ENCODE data around the gene NR0B2.
A peak's percentile ranks its signal among the peaks of the same experiment; 100 is the strongest.
"Not testable (repeated sequence)": the region's sequence is repeated elsewhere in the genome, so short reads cannot be mapped to it uniquely, and the experiment has no call there.

The NR0B2 gene

DNA sequence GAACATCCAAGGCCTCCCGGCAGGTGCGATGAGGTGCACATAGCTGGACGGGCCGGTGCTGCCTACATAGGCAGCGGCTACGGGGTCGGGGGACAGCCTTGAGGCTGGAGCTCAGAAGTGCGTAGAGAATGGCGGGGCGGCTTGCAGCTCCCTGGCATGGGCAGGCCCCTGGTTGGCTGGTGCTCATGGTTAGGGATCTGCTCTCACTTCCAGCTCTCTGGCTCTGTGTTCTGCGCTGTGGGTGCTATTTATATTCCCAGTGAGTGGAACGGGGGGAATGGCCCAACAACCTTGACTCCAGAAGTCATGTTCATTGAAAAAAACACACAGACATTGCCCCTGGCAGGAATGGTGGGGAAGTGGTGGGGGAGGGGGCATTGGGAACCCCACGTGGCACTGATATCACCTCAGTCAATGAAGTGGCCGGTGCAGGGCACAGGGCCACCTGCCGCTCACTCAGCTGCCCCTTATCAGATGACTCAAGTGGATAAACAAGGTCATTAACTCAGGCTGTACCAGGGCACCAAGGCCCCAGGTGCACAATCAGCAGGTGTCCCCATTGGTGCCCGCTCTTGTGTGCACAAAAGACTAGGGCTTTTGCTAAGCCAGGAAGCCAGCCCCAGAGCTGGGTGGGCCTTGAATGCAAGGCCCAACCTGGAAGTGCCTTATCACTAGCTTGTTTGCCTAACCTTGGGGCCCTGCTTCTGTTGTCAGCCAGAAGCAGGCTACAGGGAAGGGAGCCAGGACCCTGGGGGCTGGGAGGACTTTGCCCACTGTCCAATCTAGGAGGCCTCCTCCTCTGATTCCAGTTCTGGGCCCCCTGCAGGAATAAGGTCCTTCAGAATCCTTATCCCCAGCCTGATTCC, at the start of gene NR0B2:
TSS of gene NR0B2 (minus strand) at position 222 of the 866 bp plus-strand sequence. CDS start at position 187, 35 bp downstream.
- no peak for TF ChIP-seq ZNF274 (IDR thresholded peaks at IDR 0.05; ENCODE audit: low read depth, low read length)
- H3K4me3 ChIP-seq (ENCODE audit: low read length): no peak within 1 kb of the TSS

GRCh38 chr1:26961826-26962225, 48.1 kb upstream of the NR0B2 start:
- TF ChIP-seq ZNF274 (IDR thresholded peaks at IDR 0.05; ENCODE audit: low read depth, low read length): no peak

DNA sequence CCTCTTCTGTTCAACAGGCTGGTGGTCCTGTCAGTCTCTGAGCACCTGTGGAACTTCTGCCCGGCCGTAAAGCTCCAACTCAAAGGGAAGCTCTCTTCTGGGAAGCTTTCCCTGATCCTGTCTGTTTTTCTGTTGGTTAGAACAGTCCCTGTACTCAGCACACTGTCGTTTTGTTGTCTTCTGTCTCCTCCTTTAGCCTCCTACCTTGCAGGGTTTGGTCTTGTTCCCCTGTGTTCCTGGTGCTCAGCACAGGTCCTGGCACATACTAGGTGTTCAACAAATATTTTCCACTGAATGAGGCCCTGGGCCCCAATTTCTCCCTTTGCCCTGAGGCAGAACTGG, 46.8 kb upstream of the NR0B2 start:
- no peak overlapping the region for H3K4me3 ChIP-seq (ENCODE audit: low read length)
- TF ChIP-seq ZNF274 (IDR thresholded peaks at IDR 0.05; ENCODE audit: low read depth, low read length): no peak

More at GRCh38 chr1:26961826-26962225, 48.1 kb upstream of the NR0B2 start:
- H3K4me3 ChIP-seq (ENCODE audit: low read length): no peak overlapping the region

DNA sequence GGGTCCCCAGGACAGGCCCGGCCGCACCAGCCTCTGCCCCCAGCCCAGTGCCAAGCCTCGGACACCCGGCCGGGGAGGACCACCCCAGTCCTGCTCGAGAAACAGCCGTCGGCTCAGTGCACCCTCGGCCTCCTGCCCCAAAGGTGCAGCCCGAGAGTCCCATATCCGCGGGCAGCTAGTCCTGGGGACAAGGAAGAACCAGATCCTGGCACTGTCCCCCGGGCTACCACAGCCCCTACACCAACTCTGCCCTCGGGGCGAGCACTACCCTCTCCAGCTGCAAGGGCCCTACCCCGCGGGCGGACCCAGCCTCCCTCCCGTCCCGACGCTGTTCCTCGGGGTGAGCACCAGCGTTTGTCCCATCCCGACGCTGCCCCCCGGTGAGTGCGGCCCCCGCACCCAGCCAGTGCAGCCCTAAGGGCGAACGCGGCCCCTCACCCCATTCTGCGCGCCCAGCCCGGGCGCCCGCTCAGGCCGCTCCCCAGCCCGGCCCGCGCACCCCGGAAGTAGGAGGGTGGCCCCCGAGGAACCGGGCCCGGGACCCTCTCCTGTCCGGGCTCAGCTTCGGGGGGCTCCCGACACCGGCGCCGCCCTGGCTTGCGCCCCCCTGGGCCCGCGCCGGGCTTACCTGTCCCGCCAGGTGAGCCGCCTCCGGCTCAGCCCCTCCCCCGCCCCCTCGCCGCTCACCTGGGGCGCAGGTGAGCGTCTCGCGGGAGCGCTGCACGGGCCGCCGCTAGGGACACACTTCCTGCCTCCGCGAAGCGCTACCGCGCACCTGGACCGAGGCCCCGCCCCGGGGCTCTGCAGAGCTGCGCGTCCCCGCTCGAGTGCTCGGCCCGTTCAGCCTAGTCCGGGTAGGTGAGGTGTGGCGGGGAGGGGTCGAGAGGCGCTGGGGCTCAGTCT, 46.2 kb upstream of the NR0B2 start, which contains the start of gene KDF1:
TSS of gene KDF1 (minus strand) at position 747 of the 903 bp plus-strand sequence. CDS start 8,088 bp downstream, outside the sequence.
- TF ChIP-seq ZNF274 (IDR thresholded peaks at IDR 0.05; ENCODE audit: low read depth, low read length): no peak
- peak within 1 kb of the TSS; percentile 39; the same call in 1 of the 2 replicates for H3K4me3 ChIP-seq (ENCODE audit: low read length)

GRCh38 chr1:26959270-26959669, 45.5 kb upstream of the NR0B2 start:
- H3K4me3 ChIP-seq (ENCODE audit: low read length): no peak overlapping the region

DNA sequence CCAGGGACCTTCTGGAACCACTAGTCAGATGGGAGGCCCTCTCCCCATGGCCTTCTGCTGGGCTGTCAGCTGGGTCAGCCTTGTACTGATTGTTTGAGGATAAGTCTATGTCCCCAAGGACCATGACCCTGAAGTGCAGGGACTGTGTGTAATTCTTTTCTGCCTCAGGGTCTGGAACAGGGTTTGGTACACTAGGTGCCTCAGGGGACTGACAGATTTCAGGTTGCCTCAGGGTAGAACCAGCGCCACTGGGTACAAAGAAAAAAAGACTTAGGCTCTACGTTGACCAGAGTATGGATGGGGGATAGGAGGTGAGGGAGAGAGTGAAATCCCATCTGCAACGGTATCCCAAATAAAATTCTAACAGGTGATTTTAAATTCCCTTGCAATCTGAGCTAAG, 43.5 kb upstream of the NR0B2 start:
- no peak for TF ChIP-seq ZNF274 (IDR thresholded peaks at IDR 0.05; ENCODE audit: low read depth, low read length)
- H3K4me3 ChIP-seq (ENCODE audit: low read length): no peak overlapping the region

More at GRCh38 chr1:26959270-26959669, 45.5 kb upstream of the NR0B2 start:
- TF ChIP-seq ZNF274 (IDR thresholded peaks at IDR 0.05; ENCODE audit: low read depth, low read length): no peak

- no peak overlapping the region for H3K4me3 ChIP-seq (ENCODE audit: low read length)
- TF ChIP-seq ZNF274 (IDR thresholded peaks at IDR 0.05; ENCODE audit: low read depth, low read length): no peak
These were observed 42.5 kb upstream of the NR0B2 start for GRCh38 chr1:26956321-26956720.

DNA sequence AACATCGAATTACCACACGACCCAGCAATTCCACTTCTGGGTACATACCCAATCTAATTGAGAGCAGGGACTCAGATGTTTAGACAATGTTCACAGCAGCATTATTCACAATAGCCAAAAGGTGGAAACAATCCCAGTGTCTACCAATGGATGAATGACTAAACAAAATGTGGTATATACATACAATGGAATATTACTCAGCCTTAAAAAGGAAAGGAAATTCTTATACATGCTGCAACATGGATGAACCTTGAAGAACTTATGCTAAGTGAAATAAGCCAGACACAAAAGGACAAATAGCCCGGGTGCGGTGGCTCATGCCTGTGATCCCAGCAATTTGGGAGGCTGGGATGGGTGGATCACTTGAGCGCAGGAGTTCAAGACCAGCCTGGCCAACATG, 39.6 kb upstream of the NR0B2 start:
- TF ChIP-seq ZNF274 (IDR thresholded peaks at IDR 0.05; ENCODE audit: low read depth, low read length): no peak
- no peak overlapping the region for H3K4me3 ChIP-seq (ENCODE audit: low read length)

- no peak for TF ChIP-seq ZNF274 (IDR thresholded peaks at IDR 0.05; ENCODE audit: low read depth, low read length)
- H3K4me3 ChIP-seq (ENCODE audit: low read length): no peak overlapping the region
These were observed 38.2 kb upstream of the NR0B2 start for GRCh38 chr1:26951821-26952497.

GRCh38 chr1:26951216-26951615, 37.4 kb upstream of the NR0B2 start:
- no peak for TF ChIP-seq ZNF274 (IDR thresholded peaks at IDR 0.05; ENCODE audit: low read depth, low read length)
- no peak overlapping the region for H3K4me3 ChIP-seq (ENCODE audit: low read length)

GRCh38 chr1:26950602-26951001, 36.8 kb upstream of the NR0B2 start:
- no peak overlapping the region for H3K4me3 ChIP-seq (ENCODE audit: low read length)
- TF ChIP-seq ZNF274 (IDR thresholded peaks at IDR 0.05; ENCODE audit: low read depth, low read length): no peak

- TF ChIP-seq ZNF274 (IDR thresholded peaks at IDR 0.05; ENCODE audit: low read depth, low read length): no peak
- no peak overlapping the region for H3K4me3 ChIP-seq (ENCODE audit: low read length)
These were observed 36.1 kb upstream of the NR0B2 start for GRCh38 chr1:26949926-26950319.

- no peak for TF ChIP-seq ZNF274 (IDR thresholded peaks at IDR 0.05; ENCODE audit: low read depth, low read length)
- no peak overlapping the region for H3K4me3 ChIP-seq (ENCODE audit: low read length)
These were observed 35.6 kb upstream of the NR0B2 start for GRCh38 chr1:26949266-26949925.

GRCh38 chr1:26948725-26949057, 34.9 kb upstream of the NR0B2 start:
- not testable (repeated sequence) for H3K4me3 ChIP-seq (ENCODE audit: low read length)

All from GM08714 (cell line).